ENCODE results near the gene DCLRE1B.
A peak's percentile ranks its signal among the peaks of the same experiment; 100 is the strongest.

DCLRE1B gene

GRCh38 chr1:113886417-113887401 lies 18.4 kb upstream of the DCLRE1B start:
- DNase-seq (ENCODE audit: low read depth, low spot score), result no peak

GRCh38 chr1:113887402-113888175 lies 17.5 kb upstream of the DCLRE1B start, which contains the start of gene BCL2L15:
TSS of gene BCL2L15 (minus strand) at chr1:113887581. CDS start at chr1:113887375, 206 bp downstream.
- DNase-seq (ENCODE audit: low read depth, low spot score), result no peak

DNA sequence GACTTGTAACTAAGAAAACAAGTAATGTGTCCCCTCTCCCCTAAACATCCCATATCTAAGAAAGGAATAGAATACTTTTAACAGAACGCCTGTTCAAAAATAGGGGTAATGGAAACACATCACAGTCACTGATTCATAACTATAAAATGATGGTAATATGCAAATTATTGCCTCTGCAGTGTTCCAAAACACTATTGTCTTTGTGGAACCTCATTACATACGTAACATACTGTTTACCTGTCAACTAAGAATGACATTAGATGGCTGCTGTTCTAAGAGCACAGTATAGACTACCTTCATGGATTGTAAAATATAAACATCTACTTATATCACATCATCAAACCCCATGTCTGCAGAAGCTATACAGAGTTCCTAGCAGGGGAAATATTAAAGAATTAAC lies 14.3 kb upstream of the DCLRE1B start:
- no peak for DNase-seq (ENCODE audit: low read depth, low spot score)

DNA sequence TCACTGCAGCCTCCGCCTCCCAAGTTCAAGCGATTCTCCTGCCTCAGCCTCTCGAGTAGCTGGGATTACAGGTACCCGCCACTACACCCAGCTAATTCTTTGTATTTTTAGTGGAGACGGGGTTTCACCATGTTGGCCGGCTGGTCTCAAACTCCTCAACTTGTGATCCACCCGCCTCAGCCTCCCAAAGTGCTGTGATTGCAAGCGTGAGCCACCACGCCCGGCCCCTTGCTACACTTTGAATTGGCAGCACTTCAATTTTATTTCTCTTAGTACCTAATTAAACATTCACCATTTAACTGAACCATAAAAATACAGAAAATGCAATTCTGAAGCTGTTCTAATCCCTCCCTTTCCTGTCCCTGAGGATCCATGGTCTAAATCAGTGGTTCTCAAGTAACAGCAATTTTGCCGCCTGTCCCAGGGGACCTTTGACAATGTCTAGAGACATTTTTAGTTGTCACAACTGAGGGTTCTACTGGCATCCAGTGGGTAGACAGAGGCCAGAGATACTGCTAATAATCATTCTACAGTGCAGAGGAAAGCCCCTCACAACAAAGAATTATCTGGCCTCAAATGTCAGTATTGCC lies 13.4 kb upstream of the DCLRE1B start:
- no peak for DNase-seq (ENCODE audit: low read depth, low spot score)

- DNase-seq (ENCODE audit: low read depth, low spot score), result no peak
Observed at GRCh38 chr1:113893267-113893666, 11.9 kb upstream of the DCLRE1B start.

DNA sequence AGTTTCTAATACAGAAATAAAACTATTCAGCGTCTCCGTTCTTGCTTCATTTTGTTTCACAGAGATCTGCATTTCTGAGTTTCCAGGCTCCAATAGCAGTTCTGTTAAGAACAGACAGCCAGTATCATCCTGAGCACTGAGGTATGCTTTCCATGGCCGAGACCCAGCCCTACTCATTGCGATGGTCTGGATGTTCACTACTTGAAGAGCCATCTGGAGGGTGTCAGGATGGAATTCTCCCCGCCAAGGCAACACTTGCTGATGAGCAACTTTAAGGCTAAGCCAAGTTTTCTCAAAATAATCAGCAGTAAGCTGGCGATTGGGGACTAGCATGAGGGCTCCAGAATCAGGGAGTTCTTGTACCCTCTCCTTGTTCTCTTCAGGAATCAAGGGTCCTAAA lies 10.0 kb upstream of the DCLRE1B start:
- no peak for DNase-seq (ENCODE audit: low read depth, low spot score)

DNA sequence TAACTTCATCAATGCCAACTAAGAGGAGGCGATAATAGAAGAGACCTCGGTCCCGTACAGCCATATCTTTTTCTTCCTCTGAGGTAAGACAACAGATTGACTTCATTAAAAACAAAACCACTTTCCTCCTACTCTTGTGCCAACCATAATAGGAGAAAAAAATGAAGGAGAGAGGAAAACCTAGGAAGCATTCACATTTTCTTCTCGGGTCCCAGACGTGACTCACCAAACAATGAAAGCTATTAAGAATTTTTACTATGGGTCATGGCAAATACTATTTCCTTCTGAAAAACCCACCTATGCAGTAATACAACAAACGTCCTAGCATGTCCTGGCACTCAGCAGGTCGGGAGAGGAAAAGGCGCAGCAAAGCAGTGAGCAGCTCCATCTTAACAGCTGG lies 9.2 kb upstream of the DCLRE1B start:
- no peak for DNase-seq (ENCODE audit: low read depth, low spot score)

DNA sequence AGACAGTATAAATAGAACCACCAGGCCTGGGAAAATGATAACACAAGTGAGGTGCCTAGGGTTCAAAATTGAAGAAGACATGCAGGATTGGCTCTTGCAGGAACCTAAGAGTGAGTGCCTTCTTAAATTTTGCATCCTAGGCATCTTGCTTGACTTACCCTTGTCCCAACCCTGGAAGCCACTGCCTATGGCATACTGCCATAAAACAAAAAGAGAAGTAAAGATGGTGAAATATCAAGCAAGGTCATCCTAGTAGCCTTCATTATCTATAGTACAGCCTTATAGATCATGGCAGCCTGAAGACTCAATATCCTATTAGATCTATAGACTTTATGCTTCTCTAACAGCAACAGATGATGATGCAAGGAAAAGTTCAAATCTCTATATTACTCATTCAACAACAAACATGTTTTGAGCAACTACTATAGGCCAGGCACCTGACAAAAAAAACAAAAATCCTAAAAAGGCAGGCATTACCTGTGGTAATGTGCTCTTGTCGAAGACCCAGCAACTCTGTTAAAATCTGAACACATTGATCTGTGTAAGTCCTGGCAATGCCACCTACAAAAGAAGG lies 6.8 kb upstream of the DCLRE1B start:
- DNase-seq (ENCODE audit: low read depth, low spot score), result no peak

DNA sequence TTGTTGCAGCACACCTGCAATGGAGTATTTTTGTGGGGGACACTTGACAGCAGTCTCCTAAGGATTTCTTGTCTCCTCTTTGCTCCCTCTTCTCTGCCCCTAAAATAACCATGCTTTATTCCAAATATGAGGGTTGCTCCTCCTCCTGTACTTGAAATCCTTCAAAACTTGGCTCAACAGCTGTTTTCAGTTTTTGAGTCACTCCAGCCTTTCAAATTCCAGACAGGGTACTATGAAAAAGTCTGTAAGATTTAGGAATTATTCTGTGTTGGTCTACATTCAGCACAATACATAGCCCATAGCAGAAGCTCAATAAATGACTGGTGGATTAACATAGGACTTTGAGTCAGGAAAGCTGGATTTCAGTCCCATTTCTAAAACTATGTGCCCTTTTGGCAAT lies 6.0 kb upstream of the DCLRE1B start:
- DNase-seq (ENCODE audit: low read depth, low spot score), result no peak

DNA sequence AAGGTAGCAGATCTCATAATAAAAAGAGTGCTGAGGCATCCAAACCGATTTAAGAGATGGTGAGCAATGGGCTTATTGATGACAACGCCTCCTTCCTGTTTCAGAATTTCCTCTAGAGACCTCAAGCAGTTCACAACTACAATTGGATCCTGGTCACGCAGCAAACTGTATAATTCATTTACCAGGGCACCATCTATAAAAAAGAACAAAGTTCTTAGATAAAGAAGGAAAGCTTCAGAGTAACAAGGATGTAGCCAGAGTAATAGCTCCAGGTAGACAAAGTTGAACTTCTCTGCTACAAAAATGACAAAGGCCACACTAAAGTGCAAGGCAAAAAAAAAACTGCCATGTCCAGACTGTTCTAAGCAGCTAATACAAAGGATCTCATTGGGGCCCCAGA lies 3.9 kb upstream of the DCLRE1B start:
- no peak for DNase-seq (ENCODE audit: low read depth, low spot score)

GRCh38 chr1:113903501-113904292 lies 1.4 kb upstream of the DCLRE1B start:
- DNase-seq (ENCODE audit: low read depth, low spot score), result no peak

DNA sequence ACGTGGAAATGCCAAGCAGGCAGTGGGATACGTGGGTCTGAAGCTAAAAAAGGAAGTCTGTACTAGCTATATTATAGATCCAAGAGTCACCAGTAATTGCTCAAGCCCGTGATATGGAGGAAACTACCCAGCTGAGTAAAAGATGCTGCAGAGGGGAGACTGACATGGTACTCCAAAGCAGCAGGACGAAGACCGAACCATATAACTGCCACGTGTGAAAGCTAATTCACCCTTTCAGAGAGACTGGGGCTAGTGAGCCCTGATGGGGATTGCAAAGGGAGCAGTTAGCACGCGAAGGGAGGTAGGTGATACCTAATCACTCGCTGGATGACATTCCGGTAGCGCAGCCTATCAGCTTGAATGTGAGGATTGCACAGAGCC lies 843 bp upstream of the DCLRE1B start:
- peak; percentile 14 for DNase-seq (ENCODE audit: low read depth, low spot score)

GRCh38 chr1:113905435-113905861 lies 322 bp downstream of the DCLRE1B start:
- DNase-seq (ENCODE audit: low read depth, low spot score), result no peak

DNA sequence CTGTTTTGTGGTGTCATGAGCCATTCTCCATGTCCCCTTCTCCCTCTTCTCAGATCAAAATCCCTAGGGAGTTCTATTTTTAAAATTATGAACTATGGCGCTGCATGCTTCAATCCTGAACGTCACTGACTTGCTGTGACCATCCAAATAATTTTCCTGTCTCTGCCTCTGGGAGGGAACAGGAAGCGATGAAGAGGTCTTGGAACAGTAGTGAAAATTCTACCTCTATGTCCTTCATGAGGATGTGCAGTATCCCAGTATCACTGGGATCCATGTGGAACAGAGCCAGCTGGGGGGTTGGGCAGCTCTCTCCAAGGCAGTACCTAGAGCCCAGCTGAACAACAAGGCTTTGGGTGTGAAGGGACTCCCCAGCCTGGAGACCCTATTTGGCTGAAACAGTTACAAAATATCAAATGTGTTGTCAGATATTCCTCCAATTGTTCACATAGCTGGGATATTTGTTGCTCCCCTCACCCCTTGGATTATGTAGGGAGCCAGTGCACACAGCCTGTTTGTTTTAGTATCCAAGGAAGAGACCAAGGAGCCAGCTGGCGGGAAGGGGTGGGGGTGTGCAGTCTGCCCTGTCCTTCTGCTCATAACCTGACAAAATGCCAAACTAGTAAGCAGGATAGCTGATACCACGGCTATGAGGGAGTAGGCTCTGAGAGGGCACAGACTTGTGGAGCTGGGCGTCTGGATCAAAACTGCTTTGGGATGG lies 7.6 kb downstream of the DCLRE1B start:
- DNase-seq (ENCODE audit: low read depth, low spot score), result no peak

GRCh38 chr1:113913312-113913668 lies 8.2 kb downstream of the DCLRE1B start:
- no peak for DNase-seq (ENCODE audit: low read depth, low spot score)

DNA sequence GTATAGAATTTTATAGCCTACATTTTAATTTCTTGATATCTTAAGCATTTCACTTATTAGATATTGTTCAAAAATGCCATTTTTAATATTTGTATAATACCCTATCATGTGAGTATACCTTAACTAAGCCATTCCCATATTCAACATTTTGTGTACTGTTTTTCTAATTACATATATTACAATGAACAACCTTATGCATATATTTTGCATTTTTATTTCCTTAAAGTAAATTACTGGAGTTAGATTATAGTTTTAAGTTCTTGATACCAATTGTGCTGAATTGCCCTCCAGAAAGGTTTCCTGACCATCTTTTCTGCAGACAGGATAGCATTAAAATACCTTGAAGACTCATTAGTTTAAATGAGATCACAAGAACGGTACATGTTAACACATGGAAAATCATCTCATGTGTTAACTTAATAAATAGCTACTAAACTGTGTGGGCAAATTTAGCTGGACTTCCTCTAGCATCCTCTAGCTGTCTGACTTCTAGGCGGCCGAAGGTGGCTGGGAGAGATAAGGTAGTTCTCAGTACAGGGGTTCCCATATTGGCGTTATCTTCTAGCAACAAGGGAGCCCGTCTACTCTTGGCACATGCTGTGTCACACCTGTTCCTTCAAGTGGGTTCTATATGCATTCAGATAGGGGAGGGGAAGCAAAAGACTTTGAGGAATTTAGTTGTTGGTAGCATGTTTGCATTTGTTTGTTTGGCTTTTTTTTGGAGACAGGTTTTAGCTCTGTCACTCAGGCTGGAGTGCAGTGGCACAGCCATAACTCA lies 8.9 kb downstream of the DCLRE1B start:
- no peak for DNase-seq (ENCODE audit: low read depth, low spot score)

- DNase-seq (ENCODE audit: low read depth, low spot score), result no peak
Observed at GRCh38 chr1:113916974-113917373, 11.8 kb downstream of the DCLRE1B start.

GRCh38 chr1:113917400-113918082 lies 12.4 kb downstream of the DCLRE1B start:
- DNase-seq (ENCODE audit: low read depth, low spot score), result no peak

DNA sequence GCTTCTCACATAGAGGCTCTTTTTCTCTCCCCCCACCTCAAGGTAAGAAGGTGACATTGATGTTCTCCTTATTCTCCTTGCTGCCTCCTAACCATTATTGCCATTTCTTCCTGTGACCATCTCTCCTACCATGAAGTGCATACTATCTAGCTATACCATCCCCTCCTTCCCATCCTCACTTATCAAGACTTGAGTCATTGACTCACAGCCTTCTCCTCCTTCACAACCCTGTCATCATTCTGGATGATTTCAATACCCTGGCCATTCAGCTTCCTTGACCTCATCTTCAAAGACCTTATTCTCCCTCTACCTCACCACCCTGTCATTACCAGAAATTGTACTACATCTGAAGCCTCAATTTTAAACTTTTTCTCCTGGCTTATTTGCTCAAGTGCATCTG lies 13.1 kb downstream of the DCLRE1B start:
- no peak for DNase-seq (ENCODE audit: low read depth, low spot score)

All from activated naive CD8-positive, alpha-beta T cell treated with anti-CD3 and anti-CD28 coated beads, Interleukin-2, amount 50 U/mL, for 16 hours (primary cell).